H1 (cell line): ENCODE measurements around the gene ANO6.

Experiments used
- ATF2 ChIP-seq: IDR thresholded peaks from 2 replicates; pipeline ENCODE4 v1.6.1; 2012; ENCODE audit warnings: low read length, inconsistent platforms
- ATF3 ChIP-seq: IDR thresholded peaks from 2 replicates; pipeline ENCODE4 v1.6.1; 2011; ENCODE audit warnings: low read depth, mild to moderate bottlenecking, low read length; ENCODE audit not compliant: insufficient read depth
- CBX5 ChIP-seq: fragments of 300-800, 300-1000 bp; sonication (generic); IDR thresholded peaks from 2 replicates; pipeline ENCODE4 v1.7.1; 2016; ENCODE audit warnings: antibody characterized with exemption, low read length, low read depth
- CHD2 ChIP-seq: IDR thresholded peaks from 2 replicates; pipeline ENCODE4 v1.6.1; 2012; ENCODE audit warnings: low read length, improper control_type of control experiment
- CTBP2 ChIP-seq: IDR thresholded peaks from 2 replicates; pipeline ENCODE4 v1.7.0; 2011; ENCODE audit warnings: borderline replicate concordance, mild to moderate bottlenecking, moderate library complexity, mixed read lengths, low read length; ENCODE audit not compliant: insufficient read depth, insufficient read length
- CTCF ChIP-seq, 3 experiments: IDR thresholded peaks; 1 replicate in 2 of 3; 2 replicates in 1 of 3; pipeline versions ENCODE4 v1.5.1 to v1.6.1; 2011; ENCODE audit warnings: low read length in 3 of 3, mild to moderate bottlenecking in 3 of 3, inconsistent platforms in 2 of 3, low read depth in 1 of 3, moderate library complexity in 1 of 3; ENCODE audit not compliant: insufficient read depth in 1 of 3; ENCODE audit errors: control extremely low read depth in 1 of 3
- EP300 ChIP-seq, 2 experiments: IDR thresholded peaks; 1 replicate in 1 of 2; 2 replicates in 1 of 2; pipeline ENCODE4 v1.6.1; 2011 to 2012; ENCODE audit warnings: low read depth in 2 of 2, low read length in 2 of 2, mild to moderate bottlenecking in 2 of 2, borderline replicate concordance in 1 of 2, inconsistent platforms in 1 of 2, moderate library complexity in 1 of 2
- GABPA ChIP-seq: IDR thresholded peaks from 2 replicates; pipeline ENCODE4 v1.6.1; 2011; ENCODE audit warnings: mild to moderate bottlenecking, low read length, moderate library complexity, borderline replicate concordance; ENCODE audit not compliant: insufficient read depth
- NRF1 ChIP-seq: IDR thresholded peaks from 2 replicates; pipeline ENCODE4 v1.6.1; 2011; ENCODE audit warnings: mild to moderate bottlenecking, low read depth, low read length, improper control_type of control experiment
- POLR2AphosphoS5 ChIP-seq: IDR thresholded peaks from 2 replicates; pipeline ENCODE4 v1.6.1; 2011; ENCODE audit warnings: low read depth, low read length
- RAD21 ChIP-seq, 2 experiments: IDR thresholded peaks in 1 of 2; conservative IDR thresholded peaks in 1 of 2; 2 replicates each; pipeline ENCODE4 v1.6.1; 2011; ENCODE audit warnings: low read depth in 2 of 2, low read length in 2 of 2, improper control_type of control experiment in 1 of 2, inconsistent platforms in 1 of 2, mild to moderate bottlenecking in 1 of 2, moderate library complexity in 1 of 2
- SIRT6 ChIP-seq: IDR thresholded peaks from one replicate; pipeline ENCODE4 v1.7.1; 2012; ENCODE audit warnings: low read length, inconsistent platforms
- USF2 ChIP-seq: IDR thresholded peaks from 2 replicates; pipeline ENCODE4 v1.6.1; 2011; ENCODE audit warnings: low read length, improper control_type of control experiment
- TF ChIP-seq, protein P1 (sequence below): IDR thresholded peaks from 2 replicates; pipeline ENCODE4 v1.6.1; 2012; ENCODE audit warnings: inconsistent platforms

GRCh38 chr12:45273717-45274271 lies 57.9 kb downstream of the ANO6 start:
- TF ChIP-seq CTCF (IDR thresholded peaks at IDR 0.05; ENCODE audit: control extremely low read depth in 1 of 3, insufficient read depth in 1 of 3, low read depth in 1 of 3, low read length in 3 of 3) (no peak), CBX5 (no peak), SIRT6 (no peak), USF2 (no peak), CHD2 (no peak), EP300 (IDR thresholded peaks at IDR 0.05; ENCODE audit: borderline replicate concordance in 1 of 2, low read depth in 2 of 2, low read length in 2 of 2) (no peak), CTBP2 (no peak), ATF2 (no peak), POLR2AphosphoS5 (no peak), GABPA (no peak), ATF3 (no peak), NRF1 (no peak), RAD21 (IDR thresholded peaks at IDR 0.05 in 1 of 2, conservative IDR thresholded peaks at IDR 0.05 in 1 of 2; ENCODE audit: low read depth in 2 of 2, low read length in 2 of 2) (no peak)
- TF ChIP-seq, protein P1, sequence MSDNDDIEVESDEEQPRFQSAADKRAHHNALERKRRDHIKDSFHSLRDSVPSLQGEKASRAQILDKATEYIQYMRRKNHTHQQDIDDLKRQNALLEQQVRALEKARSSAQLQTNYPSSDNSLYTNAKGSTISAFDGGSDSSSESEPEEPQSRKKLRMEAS, result no peak
